OCI-LY1 (cell line): ENCODE data around the gene PKN1.

Experiments
- EZH2 ChIP-seq: fragments of 200-600 bp; sonication (generic), shearing (Covaris generic); IDR thresholded peaks from 2 replicates; pipeline ENCODE4 v1.8.0; 2017; ENCODE audit warnings: borderline replicate concordance, mixed run types, mild to moderate bottlenecking, antibody characterized with exemption, low read length, moderate library complexity, mixed read lengths
- TF ChIP-seq, protein P1 (sequence below): fragments of 200-600 bp; sonication (generic), shearing (Covaris generic); IDR thresholded peaks from 2 replicates; pipeline ENCODE4 v1.5.1; 2017; ENCODE audit warnings: mild to moderate bottlenecking, antibody characterized with exemption, low read length, moderate library complexity, mixed read lengths

DNA sequence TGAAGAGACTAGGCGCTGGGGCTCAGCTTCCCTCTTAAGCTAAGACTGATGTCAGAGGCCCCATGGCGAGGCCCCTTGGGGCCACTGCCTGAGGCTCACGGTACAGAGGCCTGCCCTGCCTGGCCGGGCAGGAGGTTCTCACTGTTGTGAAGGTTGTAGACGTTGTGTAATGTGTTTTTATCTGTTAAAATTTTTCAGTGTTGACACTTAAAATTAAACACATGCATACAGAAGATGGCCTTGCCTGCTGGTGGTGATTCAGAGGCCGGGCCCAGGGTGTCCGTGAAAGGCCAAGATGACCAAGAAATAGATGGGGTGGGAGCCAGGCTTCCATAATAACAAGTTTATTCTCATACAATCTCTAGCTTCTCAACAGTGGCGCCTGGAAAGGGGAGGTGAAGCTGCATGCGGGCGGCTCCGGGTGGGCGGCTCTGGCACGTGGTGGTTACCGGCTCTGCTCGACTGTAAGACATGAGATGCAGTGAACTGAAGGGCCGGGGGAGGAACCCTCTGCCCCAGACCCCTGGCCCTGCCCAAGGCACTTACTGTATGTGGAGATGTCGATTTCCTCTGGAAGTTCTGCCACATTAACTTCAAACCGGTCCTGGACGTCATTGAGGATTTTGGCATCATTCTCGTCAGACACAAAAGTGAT is 24.5 kb upstream of the PKN1 start:
- TF ChIP-seq, protein P1, sequence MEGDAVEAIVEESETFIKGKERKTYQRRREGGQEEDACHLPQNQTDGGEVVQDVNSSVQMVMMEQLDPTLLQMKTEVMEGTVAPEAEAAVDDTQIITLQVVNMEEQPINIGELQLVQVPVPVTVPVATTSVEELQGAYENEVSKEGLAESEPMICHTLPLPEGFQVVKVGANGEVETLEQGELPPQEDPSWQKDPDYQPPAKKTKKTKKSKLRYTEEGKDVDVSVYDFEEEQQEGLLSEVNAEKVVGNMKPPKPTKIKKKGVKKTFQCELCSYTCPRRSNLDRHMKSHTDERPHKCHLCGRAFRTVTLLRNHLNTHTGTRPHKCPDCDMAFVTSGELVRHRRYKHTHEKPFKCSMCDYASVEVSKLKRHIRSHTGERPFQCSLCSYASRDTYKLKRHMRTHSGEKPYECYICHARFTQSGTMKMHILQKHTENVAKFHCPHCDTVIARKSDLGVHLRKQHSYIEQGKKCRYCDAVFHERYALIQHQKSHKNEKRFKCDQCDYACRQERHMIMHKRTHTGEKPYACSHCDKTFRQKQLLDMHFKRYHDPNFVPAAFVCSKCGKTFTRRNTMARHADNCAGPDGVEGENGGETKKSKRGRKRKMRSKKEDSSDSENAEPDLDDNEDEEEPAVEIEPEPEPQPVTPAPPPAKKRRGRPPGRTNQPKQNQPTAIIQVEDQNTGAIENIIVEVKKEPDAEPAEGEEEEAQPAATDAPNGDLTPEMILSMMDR, result no peak
- TF ChIP-seq EZH2, result no peak
